Measurements from ENCODE around the gene OR2L5.

- TF ChIP-seq GATA2 (IDR thresholded peaks at IDR 0.05; ENCODE audit: low read depth, low read length) (no peak), GATA3 (IDR thresholded peaks at IDR 0.05; ENCODE audit: low read depth, low read length) (no peak)
These were observed 52.1 kb downstream of the OR2L5 start for GRCh38 chr1:248065604-248066003.

All from SH-SY5Y (cell line).